ENCODE data around the gene NAV3. TPM values are rescaled to one million over a fixed set of nuclear protein-coding genes. Genes with fewer than 3 reads are reported as not detected.

NAV3 gene
- total RNA-seq, 1 experiment from 2014 or later = 18.0 TPM

- TF ChIP-seq EZH2 (IDR thresholded peaks at IDR 0.05; ENCODE audit: borderline replicate concordance, low read depth, low read length, poor library complexity, severe bottlenecking) = no peak
- TF ChIP-seq, protein P1, sequence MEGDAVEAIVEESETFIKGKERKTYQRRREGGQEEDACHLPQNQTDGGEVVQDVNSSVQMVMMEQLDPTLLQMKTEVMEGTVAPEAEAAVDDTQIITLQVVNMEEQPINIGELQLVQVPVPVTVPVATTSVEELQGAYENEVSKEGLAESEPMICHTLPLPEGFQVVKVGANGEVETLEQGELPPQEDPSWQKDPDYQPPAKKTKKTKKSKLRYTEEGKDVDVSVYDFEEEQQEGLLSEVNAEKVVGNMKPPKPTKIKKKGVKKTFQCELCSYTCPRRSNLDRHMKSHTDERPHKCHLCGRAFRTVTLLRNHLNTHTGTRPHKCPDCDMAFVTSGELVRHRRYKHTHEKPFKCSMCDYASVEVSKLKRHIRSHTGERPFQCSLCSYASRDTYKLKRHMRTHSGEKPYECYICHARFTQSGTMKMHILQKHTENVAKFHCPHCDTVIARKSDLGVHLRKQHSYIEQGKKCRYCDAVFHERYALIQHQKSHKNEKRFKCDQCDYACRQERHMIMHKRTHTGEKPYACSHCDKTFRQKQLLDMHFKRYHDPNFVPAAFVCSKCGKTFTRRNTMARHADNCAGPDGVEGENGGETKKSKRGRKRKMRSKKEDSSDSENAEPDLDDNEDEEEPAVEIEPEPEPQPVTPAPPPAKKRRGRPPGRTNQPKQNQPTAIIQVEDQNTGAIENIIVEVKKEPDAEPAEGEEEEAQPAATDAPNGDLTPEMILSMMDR (conservative IDR thresholded peaks at IDR 0.05; ENCODE audit: low read depth, low read length) = no peak
- no TSS peak for BruUV-seq (replicated peaks)
- Histone ChIP-seq H3K27ac (ENCODE audit: low read depth, low read length, poor library complexity, severe bottlenecking) (no peak overlapping the region), H3K4me3 (ENCODE audit: low read depth, low read length, poor library complexity, severe bottlenecking) (no peak overlapping the region), H3K36me3 (ENCODE audit: insufficient read depth, low read length, poor library complexity, severe bottlenecking) (no peaks in the 10 kb centered on the region), H3K4me1 (ENCODE audit: insufficient read depth, low read length, poor library complexity, severe bottlenecking) (no peaks in the 10 kb centered on the region), H3K9me3 (ENCODE audit: low read depth, low read length, poor library complexity, severe bottlenecking) (no peaks in the 10 kb centered on the region), H3K27me3 (replicated peaks; ENCODE audit: insufficient read depth, low read depth, low read length, poor library complexity) (no peaks in the 10 kb centered on the region)
- intact Hi-C loops (cut with micrococcal nuclease; ENCODE audit: unreplicated experiment) = no loop called here
- ChIA-PET CTCF (no interaction called here), POLR2A (ENCODE audit: low non-redundant PET) (no interaction called here)
- DNase-seq (ENCODE audit: low spot score) = no peak
Observed at GRCh38 chr12:77891518-77892147, 60.9 kb downstream of the NAV3 start.

DNA sequence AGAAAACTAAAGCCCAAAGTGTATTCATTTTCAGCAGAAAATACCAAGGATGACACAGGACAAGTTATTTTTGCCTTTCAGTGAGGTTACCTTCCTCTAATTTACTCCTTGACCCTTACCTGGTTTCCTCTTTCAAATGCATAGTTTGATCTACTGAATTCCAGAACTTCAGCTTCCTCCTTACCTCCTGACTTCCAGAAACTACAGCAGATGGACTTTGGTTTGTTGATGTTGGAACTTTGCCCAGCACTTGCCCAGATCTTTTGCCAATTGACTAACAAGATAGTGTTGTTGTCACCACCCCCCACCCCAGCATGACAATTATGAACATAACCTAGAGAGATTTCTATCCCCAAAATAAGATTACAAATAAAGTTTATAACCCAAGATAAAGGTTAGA, 63.2 kb downstream of the NAV3 start:
- no peak for TF ChIP-seq EZH2 (IDR thresholded peaks at IDR 0.05; ENCODE audit: borderline replicate concordance, low read depth, low read length, poor library complexity, severe bottlenecking)
- TF ChIP-seq, protein P1 (conservative IDR thresholded peaks at IDR 0.05; ENCODE audit: low read depth, low read length) = no peak
- Histone ChIP-seq H3K4me1 (ENCODE audit: insufficient read depth, low read length, poor library complexity, severe bottlenecking) (no peaks in the 10 kb centered on the region), H3K27me3 (replicated peaks; ENCODE audit: insufficient read depth, low read depth, low read length, poor library complexity) (no peaks in the 10 kb centered on the region), H3K27ac (ENCODE audit: low read depth, low read length, poor library complexity, severe bottlenecking) (no peak overlapping the region), H3K9me3 (ENCODE audit: low read depth, low read length, poor library complexity, severe bottlenecking) (no peaks in the 10 kb centered on the region), H3K36me3 (ENCODE audit: insufficient read depth, low read length, poor library complexity, severe bottlenecking) (no peaks in the 10 kb centered on the region), H3K4me3 (ENCODE audit: low read depth, low read length, poor library complexity, severe bottlenecking) (no peak overlapping the region)
- no TSS peak for BruUV-seq (replicated peaks)
- CTCF ChIA-PET = no interaction called here
- POLR2A ChIA-PET (ENCODE audit: low non-redundant PET) = no interaction called here
- intact Hi-C loops (cut with micrococcal nuclease; ENCODE audit: unreplicated experiment) = no loop called here
- DNase-seq (ENCODE audit: low spot score) = no peak

DNA sequence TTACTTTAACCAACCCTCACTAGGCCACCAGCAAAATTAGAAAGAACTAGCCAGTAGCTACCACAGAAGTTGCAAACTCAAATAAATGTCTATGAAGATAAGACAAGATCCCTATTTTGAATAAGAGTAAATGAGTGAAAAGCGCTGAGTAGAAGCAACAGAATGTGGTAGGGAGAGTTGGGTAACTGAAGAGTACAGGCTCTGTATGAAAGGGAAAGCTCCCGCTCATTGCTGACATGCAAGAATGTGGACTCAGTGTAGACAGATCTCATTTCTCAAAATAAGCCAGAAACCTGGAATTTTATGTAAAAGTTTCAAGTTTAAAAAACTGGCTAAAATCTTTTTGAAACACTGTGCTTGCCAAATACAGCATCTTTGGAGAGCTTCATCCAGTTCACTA, 63.9 kb downstream of the NAV3 start:
- Histone ChIP-seq H3K4me1 (ENCODE audit: insufficient read depth, low read length, poor library complexity, severe bottlenecking) (no peaks in the 10 kb centered on the region), H3K27ac (ENCODE audit: low read depth, low read length, poor library complexity, severe bottlenecking) (no peak overlapping the region), H3K27me3 (replicated peaks; ENCODE audit: insufficient read depth, low read depth, low read length, poor library complexity) (no peaks in the 10 kb centered on the region), H3K4me3 (ENCODE audit: low read depth, low read length, poor library complexity, severe bottlenecking) (no peak overlapping the region), H3K36me3 (ENCODE audit: insufficient read depth, low read length, poor library complexity, severe bottlenecking) (no peaks in the 10 kb centered on the region), H3K9me3 (ENCODE audit: low read depth, low read length, poor library complexity, severe bottlenecking) (no peaks in the 10 kb centered on the region)
- TF ChIP-seq, protein P1 (conservative IDR thresholded peaks at IDR 0.05; ENCODE audit: low read depth, low read length) = no peak
- no peak for TF ChIP-seq EZH2 (IDR thresholded peaks at IDR 0.05; ENCODE audit: borderline replicate concordance, low read depth, low read length, poor library complexity, severe bottlenecking)
- DNase-seq (ENCODE audit: low spot score) = no peak
- CTCF ChIA-PET = no interaction called here
- POLR2A ChIA-PET (ENCODE audit: low non-redundant PET) = no interaction called here
- BruUV-seq (replicated peaks) = no TSS peak
- intact Hi-C loops (cut with micrococcal nuclease; ENCODE audit: unreplicated experiment) = no loop called here

All from A673 (cell line).